GM18502 (cell line): ENCODE data around the gene ATP5F1D.

Experiments
- ATAC-seq: cut with Tn5 transposase; IDR thresholded peaks from one replicate; pipeline ENCODE4 v1.9.1; 2021; ENCODE audit warnings: mild to moderate bottlenecking; ENCODE audit not compliant: unreplicated experiment, poor library complexity

The ATP5F1D gene

DNA sequence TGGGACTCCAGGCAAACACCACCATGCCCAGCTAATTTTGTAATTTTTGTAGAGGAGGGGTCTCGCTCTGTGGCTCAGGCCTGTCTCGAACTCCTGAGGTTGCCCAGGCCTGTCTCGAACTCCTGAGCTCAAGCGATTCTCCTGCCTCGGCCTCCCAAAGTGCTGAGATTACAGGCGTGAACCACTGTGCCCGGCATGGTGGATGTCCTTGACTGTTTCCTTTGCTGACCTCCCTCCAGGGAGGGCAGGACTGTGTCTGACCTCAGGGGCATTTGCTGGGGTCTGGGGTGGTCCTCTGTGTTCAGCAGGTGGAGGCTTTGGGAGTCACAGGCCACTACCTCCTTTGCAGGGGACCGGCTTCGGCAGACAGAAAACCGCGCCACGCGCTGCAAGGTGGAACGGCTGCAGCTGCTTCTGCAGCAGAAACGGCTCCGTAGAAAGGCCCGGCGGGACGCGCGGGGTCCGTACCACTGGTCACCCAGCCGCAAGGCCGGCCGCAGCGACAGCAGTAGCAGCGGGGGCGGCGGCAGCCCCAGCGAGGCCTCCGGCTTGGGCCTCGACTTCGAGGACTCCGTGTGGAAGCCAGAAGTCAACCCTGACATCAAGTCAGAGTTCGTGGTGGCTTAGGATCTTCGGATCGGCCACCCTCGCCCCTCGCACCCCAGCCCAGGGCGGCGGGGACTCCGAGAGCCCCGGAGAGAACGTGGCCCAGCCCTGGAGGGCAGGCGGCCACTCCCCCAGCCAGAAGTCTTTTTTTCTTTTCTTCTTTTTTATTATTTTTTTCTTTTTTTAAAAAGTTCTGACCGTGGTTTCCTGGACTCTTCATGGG is 15.3 kb downstream of the ATP5F1D start:
- ATAC-seq = no peak

DNA sequence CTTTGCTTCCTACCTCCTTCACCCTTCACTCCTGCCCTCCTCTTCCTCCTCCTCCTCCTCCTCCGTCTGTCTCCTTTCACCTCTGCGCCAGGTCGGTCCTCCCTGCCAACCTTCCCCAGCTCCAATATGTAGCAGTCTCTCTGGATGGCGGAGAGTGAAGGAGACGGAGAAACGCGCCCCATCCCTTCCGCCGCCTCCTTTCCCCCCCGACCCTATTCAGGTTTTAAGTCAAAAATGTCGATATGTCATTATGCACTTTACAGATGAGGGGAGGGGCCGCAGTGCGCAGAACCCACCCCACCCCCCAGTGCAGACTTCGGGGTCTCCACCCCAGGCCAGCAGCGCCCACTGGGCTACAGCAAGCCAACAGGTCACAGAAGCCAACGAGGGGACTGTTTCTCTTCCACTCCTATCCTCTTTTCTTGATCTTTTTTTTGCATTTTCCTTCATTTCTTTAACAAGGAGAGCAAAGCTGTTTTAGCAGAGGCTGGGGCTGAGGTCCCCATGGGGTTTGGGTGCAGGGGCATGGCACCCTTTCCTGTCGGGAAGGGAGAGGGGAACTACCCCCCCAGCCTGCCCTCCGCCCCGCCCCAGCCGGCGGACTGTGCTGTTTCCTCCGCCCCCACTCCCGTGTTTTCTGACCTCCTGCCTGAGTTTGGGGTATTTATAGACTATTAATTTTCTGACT is 16.1 kb downstream of the ATP5F1D start:
- no peak for ATAC-seq

DNA sequence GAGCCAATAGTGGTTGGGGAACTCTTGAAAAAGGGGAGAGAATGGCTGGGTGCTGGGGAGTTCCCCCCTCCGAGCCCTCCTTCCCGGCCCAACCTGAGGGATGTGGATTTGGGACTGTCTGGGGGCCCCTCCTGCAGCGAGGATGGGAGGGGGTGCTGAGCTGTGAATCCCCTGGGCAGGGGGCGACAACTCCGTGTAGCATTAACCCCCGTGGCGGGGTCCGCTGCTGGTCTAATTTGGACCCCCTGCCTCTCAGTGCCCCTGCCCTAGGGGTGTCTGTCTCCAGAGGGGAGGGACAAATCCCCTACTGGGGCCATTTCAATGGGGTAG is 16.6 kb downstream of the ATP5F1D start:
- no peak for ATAC-seq

DNA sequence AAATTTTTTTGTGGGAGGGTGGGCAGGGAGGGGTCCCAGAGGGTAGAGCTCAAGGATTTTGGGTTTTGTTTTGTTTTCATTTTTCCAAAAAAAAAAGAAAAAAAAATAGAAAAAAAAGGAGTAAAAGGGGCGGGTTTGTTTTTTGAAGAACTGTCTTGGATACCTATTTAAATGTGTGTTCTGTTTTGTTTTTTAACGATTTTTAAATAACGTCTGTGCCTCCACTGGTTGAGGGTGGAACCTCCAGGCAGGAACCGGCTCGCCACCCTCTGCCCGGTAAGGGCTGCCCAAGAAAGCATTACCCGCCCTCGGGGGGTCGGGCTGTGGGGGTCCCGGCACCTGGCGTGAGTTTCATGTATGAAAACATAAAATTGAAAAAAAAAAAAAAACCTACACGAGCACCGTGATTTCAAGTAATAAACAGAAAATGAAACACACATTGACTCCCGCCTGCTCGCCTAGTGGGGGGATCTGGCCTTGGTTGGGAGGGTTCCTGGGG is 17.2 kb downstream of the ATP5F1D start:
- no peak for ATAC-seq

DNA sequence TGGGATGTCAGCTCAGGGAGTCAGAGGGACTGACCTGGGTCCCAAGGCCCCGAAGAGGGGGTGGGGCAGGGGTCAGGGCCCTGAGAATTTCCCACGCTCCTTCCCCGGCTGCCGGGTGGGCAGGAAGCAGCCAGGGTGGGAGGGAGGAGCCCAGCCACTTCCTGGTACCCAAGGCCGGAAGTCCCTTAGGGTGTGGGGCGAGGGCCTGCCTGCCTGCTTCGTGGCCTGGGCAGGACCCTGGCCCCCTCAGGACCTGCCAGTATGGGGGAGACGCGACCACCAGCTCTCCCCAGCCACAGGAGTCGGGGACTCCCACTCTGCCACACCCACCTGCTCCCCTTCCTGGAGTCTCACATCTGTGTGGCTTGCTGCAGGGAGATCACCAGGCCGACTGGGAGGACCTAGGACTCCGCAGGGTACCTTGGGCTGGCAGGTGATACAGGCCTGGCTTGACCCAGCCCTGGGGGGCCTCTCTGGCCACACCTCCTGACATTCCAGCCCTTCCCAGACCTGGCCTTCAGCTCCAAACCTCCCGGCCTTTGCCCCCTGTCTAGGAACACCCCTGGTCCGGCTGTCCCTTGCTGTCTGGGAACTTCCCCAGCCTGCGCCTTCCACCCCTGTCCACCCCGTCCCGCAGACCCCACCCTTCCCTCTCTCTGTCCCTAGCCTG is 17.8 kb downstream of the ATP5F1D start:
- peak; percentile 22 for ATAC-seq

DNA sequence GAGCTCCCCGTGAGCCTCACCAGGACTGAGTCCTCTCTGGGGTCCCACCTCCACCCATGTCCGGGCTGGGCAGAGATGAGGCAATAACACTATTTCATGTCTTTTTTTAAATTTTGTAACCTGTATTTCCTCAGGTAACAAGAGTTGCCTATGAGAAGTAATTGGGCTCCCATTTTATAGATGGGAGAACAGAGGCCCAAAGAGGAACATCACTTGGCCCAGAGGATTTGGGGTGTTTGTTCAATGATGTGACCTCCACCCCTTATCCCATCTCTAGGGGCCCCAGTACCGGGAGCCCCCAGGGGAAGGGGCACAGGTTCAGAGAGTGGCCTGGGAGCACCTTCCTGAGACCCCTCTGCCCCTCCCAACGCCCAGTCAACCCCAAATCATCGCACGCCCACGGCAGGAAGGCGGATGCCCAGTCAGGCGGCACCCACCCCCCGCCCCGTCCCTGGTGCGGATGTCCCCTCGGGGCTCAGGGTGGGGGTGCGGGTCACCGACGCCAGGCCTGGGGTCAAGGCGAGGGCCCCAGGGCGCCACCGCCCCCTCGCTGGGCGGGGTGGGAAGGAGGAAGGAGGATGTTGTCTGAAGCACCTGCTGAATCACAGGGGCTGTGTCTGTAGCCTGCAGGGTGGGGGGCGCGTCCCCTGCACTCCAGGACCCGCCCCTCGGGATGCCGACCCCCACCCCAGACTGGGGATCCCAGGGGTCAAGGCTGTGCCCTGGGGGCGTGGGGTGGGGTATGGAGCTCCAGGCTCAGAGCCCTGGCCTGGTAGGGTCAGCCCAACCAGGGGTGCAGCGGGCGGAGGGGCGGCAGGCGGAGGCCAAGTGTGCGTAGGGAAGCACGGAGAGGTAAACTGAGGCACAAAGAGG is 18.6 kb downstream of the ATP5F1D start:
- ATAC-seq = peak; percentile 6

DNA sequence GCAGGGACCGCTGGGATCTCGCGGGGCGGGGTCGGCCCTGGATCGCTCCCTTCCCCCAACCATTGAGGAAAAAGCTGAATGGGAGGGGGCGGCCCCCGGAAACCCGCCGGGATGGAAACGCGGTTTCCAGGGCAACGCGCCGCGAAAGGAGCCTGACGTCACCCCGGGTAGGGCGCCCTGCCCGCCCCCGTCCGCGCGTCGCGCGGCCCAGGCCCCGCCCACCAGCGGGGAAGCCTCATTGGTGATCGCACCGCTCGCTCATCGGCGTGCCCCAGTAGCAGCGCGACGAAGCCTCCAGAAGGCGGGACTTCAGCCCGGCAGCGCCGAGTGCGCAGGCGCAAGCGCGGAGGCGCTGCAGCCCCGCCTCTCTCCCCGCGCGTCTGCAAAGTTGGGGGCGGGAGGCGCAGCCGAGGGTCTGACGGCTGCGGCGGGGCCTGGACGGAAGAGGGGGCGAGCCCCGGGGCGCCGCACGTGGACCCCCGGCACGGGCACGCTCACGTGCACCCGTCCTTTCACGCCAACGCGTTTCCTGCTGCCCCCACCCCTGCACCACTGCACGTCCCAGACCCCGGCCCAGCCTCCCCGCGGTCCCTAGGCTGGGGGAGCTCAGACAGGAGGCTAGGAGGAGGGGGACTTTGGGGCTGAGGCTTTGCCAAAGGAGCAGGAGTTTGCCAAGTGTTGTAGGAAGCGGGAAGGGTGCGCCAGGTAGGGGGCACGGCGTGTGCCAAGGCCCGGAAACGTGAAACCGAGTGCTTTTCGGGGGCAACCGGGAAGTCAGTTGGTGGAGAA is 19.4 kb downstream of the ATP5F1D start:
- ATAC-seq = peak; percentile 68

DNA sequence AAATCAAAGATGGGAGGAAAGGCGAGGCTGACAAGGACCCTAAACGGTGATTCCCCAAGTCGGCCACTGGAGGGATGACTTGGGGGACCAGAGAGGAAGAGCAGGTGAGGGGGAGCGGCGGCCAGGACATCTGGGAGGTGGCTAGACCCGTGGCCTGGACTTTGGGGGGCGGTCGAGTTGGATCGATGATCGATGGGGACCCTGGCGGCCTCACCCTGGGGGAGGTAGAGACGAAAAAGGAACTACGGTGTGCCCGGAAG is 19.9 kb downstream of the ATP5F1D start:
- ATAC-seq = no peak

DNA sequence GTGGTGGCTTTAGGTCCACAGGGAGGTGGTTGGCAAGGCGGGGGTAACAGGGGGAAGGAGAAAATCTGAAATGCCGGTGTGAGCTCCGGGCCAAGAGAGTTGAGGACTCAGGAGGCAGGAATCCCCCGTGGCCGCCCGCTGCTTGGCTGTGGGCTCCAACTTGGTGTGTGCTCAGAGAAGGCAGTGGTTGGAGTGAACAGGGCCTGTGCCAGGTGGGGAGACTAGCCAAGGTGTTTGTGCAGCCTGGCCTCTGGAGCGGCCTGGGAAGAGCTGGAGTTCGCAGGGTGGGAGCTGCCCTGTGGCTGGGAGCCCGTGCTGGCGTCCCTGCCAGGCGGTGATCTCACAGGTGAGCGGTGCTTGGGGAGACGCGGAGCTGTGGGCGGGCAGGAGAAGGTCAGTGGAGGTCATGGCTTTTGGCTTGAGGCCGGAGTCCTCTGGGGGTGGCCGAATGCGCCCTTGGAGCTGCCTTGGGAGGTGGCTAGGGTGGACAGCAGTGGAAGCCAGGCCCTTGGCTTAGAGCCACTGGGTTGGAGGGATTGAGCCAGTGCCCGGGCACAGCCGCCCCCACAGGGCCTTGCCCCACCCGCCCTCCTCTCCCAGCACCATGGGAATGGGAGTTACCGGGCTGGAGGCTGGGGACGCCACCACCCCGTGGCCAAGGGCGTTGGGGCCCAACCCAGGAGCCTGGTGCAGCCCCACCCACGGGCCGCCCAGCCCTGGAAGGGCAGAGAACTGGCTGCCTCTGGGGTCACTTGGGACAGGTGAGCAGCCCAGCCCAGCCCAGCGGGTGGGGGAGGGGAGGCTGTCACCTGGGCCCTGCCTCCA is 20.5 kb downstream of the ATP5F1D start:
- ATAC-seq = no peak

DNA sequence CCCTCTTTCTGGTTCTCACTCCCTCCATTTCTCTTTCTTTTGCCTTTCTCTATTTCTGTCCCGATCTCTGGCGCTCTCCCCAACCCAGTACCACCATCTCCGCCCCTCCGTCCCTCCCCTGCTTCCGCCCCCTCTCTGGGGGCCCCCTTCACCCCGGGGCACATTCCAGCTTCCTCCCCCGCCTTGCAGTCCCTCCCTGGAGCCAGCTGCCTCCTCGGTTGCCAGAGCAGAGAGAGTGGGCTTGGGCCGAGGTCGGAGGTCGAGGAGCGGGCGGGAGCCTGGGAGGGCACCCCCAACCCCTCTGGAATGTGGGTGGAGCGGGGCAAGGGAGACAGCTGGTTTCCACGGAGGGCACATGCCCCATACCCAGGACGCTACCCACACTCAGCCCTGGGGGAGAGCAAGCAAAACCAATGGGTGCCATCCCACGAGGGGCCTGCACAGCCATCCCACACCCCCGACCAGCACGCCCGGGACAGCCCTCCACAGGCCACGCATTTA is 21.1 kb downstream of the ATP5F1D start:
- ATAC-seq = no peak

DNA sequence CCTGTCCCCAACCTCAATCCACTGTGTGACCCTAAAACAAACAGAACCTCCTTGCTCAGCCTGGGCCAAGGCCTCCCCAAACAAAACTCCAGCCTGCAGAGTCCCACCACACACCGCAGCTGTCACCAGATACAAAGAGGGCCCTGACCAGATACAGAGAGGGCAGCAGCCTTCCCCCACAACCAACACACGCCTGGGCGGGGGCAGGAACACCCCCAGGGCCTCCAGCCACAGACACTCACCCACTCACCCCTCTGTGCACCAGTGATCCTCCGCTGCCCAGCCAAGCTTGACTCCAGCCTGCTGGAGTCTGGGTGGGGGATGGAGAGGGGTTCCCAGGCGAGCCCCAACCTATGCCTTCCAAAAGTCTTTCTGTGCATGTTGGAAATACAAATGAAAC is 21.6 kb downstream of the ATP5F1D start:
- ATAC-seq = no peak

DNA sequence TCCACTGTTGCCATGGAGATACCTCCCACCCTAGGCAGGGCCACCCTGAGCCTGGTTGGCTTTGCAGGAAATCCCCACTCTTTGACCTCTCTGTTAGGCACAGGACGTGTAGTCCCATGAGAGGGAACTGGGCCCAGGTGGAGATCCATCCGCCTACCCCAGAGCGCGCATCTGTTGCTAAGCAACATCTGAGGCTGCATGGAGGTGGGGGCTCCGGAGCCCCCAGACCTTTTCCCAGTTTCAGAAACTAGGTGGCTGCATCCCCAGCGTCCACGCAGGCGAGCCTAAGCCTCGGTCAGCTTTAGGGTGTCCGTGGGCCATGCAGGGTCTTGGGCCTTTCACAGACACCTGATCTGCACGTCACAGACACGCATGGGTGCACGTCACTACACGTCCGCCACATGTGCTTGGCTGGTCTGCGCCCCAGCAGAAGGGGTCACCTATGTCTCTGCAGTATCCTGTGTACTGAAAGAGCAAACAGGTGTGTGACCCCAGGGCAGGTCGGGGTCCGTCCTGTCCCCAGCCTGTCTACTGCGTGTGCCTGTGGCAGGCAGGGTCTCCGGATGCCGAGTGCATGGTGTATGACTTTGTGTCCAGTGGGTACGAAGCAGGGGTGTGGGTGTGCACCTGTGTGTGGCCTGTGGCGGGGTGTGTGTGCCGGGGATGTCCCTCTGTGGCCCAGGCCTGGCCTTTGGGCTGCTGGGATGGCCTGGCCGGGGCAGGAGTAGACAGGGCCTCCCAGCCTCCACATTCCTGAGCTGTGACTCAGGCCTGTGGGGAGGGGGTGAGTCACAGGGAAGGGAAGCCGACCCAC is 23.5 kb downstream of the ATP5F1D start:
- no peak for ATAC-seq

DNA sequence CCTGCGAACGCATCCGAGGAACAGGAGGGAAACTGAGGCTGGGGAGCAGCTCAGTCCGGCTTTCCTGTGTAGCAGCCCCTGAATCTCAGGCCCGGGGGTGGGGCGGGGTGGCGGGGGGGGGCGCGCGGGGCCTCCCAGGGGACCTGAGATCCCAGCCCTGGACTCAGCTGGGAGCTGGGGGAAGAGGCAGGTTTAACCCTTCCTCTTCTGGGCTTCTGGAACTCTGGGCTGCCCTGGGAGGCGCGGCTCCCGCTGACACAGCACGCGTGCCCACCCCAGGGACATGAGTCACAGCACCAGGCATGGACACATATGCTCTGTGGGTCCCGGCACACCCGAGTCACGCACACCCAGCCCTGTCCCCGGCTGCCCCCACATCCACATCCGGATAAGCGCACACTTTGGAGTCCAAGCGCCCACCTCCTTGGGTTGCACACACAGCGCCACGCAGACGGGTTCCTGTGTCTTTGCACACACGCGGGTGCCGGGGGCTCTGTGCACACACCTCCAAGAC is 24.1 kb downstream of the ATP5F1D start:
- no peak for ATAC-seq

DNA sequence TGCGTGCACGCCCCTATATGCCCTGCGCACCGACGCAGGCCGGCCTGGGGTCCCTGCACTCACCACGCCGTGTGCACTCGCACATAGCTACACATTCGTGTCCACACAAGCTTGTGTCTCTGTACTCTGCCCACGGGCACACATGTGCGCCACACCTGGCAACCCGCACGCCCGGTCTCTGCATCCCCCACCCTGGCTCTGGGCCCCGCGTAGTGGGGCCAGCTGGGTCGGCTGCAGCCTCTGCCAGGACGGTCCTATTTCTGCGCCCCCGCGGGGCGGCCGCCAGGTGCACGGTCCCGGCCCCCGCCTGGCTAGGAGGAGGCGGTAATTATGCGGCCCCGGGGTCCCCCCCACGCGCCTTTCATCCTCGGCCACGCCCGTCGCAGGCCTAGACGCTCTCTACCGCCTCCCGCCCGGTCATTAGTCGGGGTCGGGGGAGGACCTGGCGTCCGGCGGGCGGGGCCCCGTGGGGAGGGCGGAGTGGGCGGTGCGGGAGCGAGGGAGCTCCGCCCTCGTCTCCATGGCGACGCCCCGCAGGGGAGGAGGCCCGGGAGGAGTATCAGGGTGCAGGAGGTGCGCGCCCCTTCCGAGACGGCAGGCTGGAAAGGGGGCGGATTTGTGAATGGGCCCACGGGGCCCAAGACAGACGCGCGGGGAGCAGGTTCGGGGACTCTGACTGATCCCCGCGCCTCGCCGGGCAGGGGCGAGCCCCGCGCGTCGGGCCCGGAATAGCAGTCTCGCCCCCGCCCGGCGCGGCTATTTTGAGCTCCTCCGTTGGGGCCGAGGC is 24.8 kb downstream of the ATP5F1D start:
- peak; percentile 39 for ATAC-seq

DNA sequence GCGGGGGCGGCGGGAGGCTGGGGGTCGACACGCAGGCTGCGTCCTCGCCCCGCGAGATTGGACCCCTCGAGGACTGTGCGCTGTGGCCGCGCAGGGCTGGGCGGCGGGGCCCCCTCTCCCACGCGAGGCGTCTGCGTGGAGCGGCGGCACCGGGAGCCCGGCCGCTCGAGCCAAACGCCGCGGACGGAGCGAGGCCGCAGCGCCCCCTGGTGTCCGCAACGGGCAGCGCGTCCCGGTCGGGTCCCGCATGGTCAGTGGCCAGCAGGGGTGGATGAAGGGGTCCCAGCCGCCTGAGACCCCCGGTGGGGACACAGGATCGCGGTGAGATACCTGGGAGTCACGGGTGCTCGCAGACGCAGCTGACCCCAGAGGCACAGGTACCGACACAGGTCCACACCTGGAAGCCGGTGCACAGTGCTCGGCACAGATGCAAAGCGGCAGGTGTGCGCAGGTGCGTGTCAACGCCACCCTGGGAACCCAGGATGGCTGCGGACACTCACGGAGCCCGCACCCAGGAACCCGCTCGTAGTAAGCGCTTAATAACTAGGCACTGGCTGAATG is 25.4 kb downstream of the ATP5F1D start:
- peak; percentile 23 for ATAC-seq

DNA sequence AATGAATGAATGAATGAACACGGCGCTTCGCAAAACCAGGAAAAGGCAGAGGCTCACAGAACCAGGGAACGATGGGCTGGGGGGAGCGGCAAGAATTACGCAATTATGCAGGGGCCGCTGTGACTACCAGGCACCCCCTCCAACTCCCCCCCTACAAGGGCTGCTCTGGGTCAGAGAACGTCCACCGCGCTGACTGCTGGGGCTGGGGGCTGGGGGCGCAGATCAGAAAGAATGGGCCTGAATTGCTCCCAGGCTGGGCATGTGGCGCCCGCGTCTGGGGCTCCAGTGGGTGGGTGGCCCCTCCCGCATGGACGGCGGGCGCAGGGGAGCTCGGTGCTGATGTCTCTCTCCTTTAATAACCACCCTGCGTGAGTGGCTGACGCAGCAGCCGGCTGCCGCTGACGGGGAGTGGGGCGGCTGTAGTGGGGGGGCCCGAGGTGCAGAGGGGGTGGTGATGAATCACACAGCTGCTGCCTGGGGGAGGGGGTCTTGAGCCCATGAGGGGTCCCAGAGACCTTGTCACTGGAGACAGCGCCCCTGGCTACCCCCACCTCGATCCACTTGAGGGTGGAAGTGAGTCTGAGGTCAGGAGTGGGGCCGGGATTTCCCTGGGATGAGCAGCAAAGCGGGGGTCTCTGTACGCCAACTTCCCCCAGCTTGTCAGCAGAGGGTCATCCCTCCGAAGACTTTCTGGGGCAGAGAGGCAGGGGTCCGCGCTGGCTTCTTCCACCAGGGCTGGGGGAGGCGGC is 26.1 kb downstream of the ATP5F1D start:
- ATAC-seq = no peak
